ENCODE data around the gene ATXN1L.
A peak's percentile ranks its signal among the peaks of the same experiment; 100 is the strongest.

Gene ATXN1L

DNA sequence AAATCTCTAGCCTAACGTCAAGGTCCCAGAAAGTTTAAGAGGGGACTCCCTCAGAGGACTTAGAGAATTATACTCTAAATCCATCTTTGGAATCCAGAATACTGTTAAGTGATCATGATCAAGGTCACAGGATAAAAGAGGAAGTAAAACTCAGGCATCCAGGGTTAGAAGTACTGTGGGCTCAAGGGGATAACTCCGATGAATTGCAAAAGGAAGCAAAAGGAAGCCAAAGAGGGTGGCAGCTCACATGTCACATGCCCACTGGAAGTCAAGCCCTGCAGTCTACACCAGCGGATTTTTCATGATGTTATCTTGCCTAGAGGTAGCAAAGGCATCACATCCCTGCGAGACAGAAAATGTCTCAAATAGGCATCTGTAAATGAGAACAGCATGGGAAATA is 34.4 kb downstream of the ATXN1L start:
- no peak for DNase-seq (ENCODE audit: low read depth in 2 of 2)
- H3K4me3 ChIP-seq (replicated peaks in 1 of 2; ENCODE audit: low read depth in 2 of 2, low read length in 2 of 2): no peak overlapping the region
- TF ChIP-seq, protein P1, sequence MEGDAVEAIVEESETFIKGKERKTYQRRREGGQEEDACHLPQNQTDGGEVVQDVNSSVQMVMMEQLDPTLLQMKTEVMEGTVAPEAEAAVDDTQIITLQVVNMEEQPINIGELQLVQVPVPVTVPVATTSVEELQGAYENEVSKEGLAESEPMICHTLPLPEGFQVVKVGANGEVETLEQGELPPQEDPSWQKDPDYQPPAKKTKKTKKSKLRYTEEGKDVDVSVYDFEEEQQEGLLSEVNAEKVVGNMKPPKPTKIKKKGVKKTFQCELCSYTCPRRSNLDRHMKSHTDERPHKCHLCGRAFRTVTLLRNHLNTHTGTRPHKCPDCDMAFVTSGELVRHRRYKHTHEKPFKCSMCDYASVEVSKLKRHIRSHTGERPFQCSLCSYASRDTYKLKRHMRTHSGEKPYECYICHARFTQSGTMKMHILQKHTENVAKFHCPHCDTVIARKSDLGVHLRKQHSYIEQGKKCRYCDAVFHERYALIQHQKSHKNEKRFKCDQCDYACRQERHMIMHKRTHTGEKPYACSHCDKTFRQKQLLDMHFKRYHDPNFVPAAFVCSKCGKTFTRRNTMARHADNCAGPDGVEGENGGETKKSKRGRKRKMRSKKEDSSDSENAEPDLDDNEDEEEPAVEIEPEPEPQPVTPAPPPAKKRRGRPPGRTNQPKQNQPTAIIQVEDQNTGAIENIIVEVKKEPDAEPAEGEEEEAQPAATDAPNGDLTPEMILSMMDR (IDR thresholded peaks at IDR 0.05; ENCODE audit: low read depth, low read length): no peak

GRCh38 chr16:71882505-71883167 is 36.9 kb downstream of the ATXN1L start:
- TF ChIP-seq, protein P1 (IDR thresholded peaks at IDR 0.05; ENCODE audit: low read depth, low read length): peak; percentile 94
- H3K4me3 ChIP-seq (replicated peaks in 1 of 2; ENCODE audit: low read depth in 2 of 2, low read length in 2 of 2): peak overlapping the region; percentile 76 to 78
- DNase-seq (ENCODE audit: low read depth in 2 of 2): peak; percentile 79 to 87

DNA sequence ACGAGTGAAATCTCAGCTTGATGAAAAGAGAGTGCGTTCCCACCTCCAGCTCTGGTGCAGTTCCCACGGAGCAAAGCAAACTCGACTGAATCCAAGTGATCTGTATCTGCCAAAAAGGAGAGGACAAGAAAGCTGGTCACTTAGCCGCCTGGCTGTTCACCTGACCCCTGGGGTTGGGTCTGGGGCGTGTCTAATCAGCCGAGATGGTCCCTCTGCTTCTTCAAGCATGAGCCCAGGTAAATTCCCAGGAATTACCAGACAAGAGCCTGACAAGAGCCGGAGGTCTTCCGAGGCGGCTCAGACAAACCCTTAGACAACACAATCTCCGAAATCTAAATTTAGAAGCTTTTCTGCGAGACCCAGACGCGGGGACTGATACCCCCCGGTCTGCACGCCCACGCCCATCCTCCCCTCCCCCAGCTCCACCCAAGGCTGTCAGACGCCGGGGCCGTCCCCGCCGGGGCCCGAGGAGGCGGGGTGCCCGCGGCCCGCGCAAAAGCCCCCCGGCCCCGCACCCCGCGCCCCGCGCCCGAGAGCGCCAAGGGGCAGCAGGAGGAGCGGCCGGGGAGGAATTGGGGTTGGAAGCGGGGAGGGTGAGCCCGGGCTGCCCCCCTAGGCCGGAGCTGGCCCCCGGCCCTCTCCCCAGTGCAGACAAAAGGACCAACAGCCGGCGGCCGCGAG is 37.5 kb downstream of the ATXN1L start:
- H3K4me3 ChIP-seq (replicated peaks in 1 of 2; ENCODE audit: low read depth in 2 of 2, low read length in 2 of 2): peak overlapping the region; percentile 76 to 78
- TF ChIP-seq, protein P1 (IDR thresholded peaks at IDR 0.05; ENCODE audit: low read depth, low read length): no peak
- DNase-seq (ENCODE audit: low read depth in 2 of 2): no peak

DNA sequence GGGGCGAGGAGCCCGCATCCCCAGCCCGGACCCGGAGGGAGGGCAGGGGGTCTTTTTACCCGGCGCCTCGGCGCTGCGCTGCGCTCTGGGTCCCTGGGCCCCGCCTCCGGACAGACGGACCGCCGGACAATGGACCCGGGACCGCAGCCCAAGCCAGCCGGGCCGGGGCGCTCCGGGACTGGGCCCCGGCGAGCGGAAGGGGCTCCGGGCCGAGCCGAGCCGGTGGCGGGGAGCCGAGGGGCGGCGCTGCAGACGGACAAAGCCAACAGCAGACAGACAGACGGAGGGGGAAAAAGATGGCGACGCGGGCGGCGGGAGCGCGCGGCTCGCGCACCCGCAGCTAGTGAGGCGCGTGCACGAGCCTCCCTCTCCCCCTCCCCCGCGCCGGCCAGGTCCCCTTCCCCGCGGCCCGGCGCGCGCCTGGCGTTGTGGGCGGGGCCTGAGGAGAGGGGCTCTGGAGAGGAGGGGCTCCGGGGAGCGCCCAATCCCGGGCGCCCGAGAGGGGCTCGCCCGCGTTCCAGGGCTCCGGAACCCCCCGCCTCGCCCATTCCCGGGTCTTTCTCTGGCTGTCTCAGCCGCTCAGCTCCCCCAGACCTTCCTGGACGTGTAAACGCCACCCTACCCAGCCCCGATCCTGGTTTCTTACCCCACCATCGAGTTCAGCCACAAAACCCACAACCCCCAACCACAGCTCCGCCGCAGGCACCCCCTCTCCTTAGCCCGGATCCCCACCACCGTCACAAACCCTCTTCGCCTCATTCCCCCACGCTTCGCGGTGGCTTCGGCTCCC is 38.3 kb downstream of the ATXN1L start, which contains the start of gene ZNF821:
Gene ZNF821, minus strand, starts transcription at position 334 of the 790 bp plus-strand sequence. CDS start 4,236 bp downstream, outside the sequence.
- TF ChIP-seq, protein P1 (IDR thresholded peaks at IDR 0.05; ENCODE audit: low read depth, low read length): peak; percentile 23
- peak within 1 kb of the TSS; percentile 76 to 78 for H3K4me3 ChIP-seq (replicated peaks in 1 of 2; ENCODE audit: low read depth in 2 of 2, low read length in 2 of 2)
- peak; percentile 54 to 79 for DNase-seq (ENCODE audit: low read depth in 2 of 2)

DNA sequence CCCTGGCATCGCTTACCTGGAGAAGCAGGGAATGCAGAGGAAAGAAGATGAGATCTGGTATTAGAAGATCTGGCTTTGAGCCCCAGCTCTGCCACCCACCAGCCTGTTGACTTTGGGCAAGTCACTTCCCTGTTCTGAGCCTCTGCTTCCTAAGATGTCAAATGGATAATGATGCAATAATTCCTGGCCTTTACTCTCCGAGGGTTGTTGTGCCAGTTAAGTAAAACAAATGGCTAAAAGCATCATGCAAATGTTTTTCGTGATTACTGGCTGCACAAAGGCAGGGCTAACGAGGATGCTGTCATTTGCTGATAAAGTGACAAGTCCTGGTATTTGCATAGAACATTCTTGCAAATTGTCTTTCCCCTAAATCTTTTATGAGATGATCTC is 39.5 kb downstream of the ATXN1L start:
- H3K4me3 ChIP-seq (replicated peaks in 1 of 2; ENCODE audit: low read depth in 2 of 2, low read length in 2 of 2): no peak overlapping the region
- no peak for DNase-seq (ENCODE audit: low read depth in 2 of 2)
- TF ChIP-seq, protein P1 (IDR thresholded peaks at IDR 0.05; ENCODE audit: low read depth, low read length): no peak

- no peak for DNase-seq (ENCODE audit: low read depth in 2 of 2)
- TF ChIP-seq, protein P1 (IDR thresholded peaks at IDR 0.05; ENCODE audit: low read depth, low read length): no peak
- no peak overlapping the region for H3K4me3 ChIP-seq (replicated peaks in 1 of 2; ENCODE audit: low read depth in 2 of 2, low read length in 2 of 2)
Measured at GRCh38 chr16:71889147-71889546, 43.4 kb downstream of the ATXN1L start.
